Measurements from ENCODE around the gene ANGPTL2.
A peak's percentile ranks its signal among the peaks of the same experiment; 100 is the strongest.

Gene ANGPTL2

DNA sequence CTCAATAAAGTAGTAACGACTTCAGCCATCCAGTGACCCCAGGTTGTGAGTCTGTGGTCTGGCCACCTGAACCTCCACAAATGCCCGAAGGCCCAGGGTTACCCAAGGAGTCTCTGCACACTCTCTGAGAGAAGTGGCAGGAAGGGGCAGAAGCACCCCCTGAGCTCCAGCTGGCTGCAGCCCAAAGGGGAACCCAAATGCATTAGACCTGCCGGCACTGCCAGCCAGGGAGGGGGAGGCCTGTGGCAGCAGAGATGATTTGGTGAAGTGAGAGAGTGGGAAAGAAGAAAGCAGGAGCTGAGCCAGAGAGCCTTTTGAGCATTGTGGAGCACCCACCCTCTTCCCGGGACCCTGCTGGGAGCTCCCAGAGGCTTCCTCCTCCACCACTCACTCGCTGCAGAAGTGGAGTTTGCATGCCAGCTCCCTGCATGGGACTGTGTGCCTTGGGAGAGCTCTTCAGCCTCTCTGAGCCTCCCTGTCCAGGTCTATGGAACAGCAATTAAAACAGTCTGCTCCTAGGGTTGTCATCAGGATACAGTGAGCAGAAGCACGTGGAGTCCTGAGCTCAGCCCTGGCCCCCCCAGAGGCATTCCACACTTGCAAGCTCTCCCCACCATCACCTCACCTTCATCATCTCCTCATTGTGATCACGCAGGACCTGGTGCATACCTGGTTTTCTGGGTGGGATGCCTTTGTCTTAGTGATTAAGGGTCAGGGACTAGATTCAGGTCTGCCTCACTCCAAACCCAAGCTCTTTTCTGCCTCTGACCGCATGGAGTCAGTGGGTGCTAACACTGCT is 13.8 kb upstream of the ANGPTL2 start:
- peak; percentile 81 for DNase-seq

DNA sequence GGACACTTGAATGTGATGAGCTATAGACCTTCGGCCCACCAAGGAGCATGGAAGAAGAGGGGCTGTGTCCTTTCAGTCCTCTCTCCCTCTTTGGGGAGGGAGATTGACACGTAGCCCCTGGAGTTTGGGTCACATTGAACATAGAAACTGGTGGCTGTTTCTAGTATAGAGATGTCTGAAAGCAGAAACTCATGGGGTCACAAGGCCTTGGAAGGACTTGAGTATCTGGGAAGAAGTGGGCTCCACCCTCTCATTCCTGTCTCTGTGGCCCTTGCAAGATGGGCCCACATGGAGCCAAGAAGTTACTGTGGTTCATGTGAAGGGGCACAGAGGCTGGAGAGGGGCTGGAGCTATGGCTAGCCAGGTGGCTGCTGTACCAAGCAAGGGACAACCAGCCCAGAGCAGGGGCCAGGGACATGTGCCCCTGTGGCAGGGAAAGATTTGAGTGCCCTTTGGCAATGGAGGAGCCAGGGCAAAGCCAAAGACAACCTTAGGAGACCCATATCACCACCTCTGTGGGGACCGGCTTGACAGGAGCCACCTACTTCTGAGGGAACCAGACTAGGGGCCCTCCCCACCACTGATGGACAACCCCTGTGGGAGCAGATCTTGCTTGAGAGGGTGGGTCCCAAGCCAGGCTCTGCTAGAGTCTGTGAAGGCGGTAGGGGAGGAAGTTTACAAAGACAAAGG is 12.8 kb upstream of the ANGPTL2 start:
- no peak for DNase-seq

DNA sequence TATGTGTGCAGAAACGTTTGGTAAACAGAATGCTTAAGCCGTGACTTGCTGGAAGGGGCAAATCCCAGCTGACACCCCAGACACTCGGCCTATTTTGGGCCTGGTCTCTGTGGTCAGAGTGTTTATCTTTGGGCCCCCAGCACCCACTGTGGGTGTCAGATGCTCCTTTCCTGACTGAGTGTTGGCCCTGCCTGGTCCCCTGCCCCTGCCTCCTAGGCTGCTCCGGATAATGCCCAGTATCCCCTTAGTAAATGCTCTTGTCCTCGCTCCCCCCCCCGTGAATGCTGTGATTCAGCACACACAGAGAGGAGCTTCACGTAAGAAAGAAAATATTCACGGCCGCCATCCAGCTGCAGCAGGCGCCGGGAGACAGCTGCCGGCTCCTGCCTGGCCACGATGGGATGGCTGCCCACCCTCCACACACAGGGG is 11.3 kb upstream of the ANGPTL2 start:
- DNase-seq, result peak; percentile 82

DNA sequence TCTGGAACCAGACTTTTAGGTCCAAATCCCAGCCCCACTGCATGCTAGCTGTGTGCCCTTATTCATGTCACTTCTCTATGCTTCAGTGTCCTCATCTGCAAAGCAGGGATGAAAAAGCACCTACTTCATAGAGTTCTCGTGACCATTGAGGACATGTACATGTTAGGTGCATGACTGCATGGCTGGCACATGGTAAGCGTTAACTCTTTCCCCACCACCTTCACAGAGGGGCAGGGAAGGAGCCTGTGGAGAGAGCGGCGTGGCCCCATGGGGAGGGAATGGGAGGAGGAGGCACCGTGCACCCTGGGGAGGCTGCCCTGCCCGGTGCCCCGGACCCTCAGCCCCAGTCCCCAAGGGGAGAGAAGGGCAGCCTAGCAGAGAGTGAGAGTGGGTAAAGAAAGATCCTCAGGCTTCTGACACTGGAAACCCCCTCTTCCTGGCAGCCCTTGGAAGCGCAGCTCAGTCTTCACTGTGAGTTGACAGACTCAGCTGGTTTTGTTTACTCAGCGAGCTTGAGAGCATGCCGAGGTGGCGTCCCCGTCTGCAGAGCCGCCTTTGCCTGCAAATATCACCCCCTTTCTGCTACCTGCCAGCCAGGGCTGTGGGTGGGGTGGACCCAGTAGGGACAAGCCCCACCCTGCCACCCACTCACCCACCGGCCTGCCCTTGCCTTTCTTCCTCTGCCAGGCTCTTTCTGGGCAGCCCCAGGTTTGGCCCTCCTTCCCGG is 10.6 kb upstream of the ANGPTL2 start:
- peak; percentile 98 for DNase-seq

DNA sequence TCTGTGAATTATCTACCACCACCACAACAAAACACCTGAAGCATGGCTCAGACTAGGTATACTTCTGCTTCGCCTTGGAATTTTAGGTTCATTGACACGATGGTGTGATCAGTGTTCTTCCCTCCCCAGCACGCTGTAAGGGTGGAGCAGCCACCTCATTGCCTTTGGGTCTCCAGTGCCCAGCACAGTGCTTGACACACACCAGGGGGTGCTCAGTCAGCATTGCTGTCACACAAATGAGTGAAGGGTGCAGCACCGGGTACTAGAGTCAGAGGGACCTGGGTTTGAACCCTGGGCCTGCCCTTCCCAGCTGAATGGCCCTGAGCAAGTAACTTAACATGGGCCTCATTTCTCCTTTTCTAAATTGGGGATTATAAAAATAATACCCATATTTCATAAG is 9.9 kb upstream of the ANGPTL2 start:
- DNase-seq, result peak; percentile 39

DNA sequence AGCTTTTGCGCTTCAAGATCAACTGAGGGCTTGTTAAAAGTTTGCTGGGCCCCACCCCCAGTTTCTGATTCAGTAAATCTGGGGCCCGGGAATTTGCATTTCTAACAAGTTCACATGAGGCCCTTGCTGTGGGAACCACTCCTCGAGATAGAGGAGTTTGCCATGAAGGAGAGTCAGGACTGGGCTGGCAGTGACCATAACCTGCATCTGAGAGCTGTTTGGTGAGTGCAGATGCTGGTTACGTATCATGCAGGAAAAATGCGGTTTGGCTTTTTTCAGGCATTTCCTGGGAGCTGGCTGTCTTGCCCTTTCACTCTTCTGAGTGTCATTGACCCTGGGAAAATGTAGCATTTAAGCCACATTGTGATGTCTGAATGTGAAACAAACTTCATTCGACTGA is 9.4 kb upstream of the ANGPTL2 start:
- DNase-seq, result peak; percentile 53

DNA sequence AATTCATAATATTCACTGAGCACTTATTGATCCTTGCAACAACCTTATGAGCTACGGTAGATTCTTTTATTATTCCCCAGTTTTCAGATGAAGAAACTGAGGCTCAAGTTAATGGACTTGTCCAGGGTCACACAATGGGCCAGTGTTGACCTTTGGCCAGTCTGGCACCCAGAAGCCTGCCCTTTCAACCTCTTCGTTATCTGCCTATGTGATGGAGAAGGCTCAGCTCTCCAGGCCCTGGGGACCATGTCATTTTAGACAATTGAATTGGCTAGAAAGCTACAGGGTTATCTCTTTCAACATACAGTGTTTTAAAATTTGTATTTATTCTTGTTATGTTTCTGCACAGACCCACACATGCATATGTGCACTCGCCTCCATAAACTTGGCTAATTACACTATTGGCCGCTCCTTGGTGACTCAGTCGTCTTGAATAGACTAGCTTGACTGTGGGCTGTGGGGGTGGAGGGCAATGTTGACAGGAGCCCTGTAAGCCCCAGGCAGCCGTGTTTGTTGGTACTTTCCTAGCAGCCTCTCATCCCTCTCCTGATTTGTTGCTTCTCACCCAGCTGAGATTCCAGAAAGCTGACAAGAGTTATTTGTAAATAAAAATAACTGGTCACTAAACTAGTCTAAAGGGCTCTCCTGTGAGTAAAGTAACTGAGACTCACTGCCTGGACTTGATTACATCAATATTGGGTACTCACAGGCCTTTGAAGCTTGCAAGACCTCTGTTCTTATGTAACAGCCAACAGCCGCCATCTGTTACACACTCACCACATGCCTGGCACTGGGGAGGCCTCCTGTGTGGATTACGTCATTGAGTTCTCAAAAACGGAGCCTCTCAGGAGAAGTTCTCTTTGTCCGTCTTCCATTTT is 8.5 kb upstream of the ANGPTL2 start:
- peak; percentile 98 for DNase-seq

DNA sequence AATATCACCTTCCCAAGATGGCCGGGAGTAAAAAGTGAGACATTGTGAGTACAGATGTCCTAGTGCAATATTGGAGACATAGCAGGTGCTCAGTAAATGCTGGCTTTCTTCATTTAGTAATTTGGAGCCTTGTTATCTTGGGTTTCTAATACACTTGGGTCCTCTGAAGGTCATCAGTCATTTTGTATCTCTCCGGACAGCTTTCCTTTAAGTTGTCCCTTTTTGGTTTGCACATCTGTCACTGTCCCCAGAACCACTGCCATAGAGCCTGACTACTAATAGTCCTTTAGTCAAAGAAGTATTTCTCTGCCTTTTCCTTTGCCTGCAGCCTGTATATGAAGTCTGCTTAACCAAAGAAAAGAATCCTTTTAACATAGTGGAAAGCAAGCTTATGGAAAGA is 7.8 kb upstream of the ANGPTL2 start:
- DNase-seq, result peak; percentile 23

DNA sequence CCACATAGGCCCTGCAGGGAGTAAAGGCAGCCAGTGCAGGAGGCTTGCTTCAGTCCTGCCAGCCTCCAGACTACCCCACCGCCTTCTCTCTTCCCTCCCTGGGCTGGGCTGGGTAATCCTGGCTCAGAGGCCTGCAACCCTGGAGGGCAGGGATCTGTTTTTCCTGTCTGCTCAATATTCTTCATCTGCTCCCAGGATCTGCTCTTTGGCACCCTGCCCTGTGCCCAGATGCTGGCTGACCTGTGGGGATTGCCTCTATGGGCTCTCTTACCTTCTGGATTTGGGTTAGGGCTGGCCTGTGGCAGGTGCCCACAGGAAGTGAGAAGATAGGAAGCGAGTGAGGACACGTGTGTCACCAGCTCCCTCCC is 7.3 kb upstream of the ANGPTL2 start:
- peak; percentile 67 for DNase-seq

DNA sequence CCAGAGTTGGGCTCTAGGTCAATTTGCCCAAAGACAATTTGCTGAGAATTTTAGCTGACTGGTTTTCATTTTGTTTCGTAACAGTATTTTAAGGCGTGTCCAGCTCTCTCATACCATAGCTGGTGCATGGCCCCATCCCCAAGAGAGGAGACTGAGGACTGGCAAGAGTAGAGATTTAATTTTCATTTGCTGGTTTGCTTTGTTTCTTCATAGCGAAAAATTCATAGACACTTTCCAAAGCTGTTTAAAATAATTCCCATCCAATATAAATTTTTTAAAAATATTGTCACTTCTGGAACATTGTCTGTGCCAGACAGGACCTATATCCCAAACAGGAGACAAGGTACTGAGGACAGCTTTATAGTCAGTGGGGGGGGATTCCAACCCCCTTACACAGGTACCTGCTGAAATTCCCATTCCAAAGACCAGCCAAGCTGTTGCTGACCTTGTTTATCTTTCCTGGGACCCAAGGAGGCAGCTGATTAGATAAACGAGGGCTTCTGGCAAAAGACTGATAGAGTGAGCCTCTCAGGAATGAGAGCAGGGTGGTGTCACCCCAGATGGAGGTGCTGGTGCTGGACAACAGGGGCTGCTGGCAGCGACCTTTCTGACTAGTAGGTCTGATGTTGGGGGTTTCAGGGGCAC is 6.8 kb upstream of the ANGPTL2 start:
- DNase-seq, result no peak

DNA sequence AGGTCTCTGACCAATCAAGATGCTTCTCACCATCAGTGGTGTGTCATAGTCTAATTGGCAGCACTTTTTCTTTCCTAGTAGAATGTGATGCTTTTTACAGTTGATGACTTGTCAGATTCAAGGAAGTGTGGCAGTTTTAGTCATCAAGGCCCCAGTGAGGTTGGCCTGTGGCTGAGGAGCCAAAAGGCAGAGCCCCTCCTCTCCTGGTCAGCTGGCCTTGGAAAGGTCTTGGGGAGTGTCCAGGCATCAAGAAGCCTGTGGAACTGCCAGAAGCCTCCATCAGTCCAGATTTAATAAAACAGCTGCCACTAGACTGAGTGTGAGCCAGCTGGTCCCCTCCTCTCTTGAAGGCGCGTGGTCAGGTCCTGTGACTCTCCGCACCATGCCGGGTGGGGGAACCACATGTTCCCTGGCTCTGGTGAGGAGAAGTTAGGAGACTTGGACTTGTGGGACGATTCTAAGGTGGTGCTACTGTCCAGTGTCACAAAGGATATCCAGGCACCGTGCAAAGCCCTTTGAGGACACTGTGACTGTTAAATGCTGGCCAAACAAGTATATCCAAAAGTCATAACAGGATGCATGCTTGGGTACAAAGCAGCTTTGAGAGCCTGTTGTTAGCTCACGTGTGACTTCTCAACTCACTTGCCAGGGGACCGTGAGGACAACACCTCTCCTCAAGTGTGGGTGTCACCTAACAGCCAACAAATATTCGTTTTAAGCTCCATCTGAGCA is 6.1 kb upstream of the ANGPTL2 start:
- no peak for DNase-seq

DNA sequence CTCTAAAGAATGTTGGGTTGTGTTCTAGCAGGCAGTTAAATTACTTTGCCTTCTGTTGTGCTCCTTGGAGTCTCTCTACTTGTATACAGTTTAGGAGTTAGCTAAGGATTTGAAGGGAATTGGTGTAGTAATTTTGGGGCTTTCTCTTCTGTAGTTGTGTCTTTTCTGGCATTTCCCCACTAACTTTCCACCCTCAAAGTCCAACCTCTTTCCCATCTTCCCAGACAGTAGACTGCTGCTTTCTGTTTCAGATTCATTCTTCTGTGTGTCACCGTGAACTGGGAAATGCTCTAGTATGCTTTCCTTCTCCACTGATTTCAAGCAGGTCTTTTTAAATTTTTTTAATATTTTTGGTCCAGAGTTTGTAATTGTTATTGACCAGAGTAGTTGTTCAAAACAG is 4.5 kb upstream of the ANGPTL2 start:
- DNase-seq, result no peak

DNA sequence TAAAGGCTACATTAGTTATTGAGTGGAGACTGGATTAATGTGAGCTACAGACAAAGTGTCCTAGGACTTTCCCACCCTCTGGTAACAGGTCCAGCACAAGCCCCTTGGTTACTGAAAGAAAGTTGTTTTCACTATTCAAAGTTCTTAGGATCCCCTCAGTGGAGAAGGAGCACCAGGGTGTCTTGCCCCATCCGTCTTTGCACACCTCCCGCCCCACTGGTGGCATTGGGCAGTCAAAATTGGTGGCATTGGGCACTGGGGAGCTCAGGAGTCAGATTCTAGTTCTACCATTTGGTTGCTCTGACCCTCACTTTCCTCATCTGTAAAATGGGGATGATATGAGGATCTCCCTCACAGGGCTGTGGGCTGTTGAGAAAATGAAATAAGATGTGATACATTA is 2.4 kb upstream of the ANGPTL2 start:
- no peak for DNase-seq

DNA sequence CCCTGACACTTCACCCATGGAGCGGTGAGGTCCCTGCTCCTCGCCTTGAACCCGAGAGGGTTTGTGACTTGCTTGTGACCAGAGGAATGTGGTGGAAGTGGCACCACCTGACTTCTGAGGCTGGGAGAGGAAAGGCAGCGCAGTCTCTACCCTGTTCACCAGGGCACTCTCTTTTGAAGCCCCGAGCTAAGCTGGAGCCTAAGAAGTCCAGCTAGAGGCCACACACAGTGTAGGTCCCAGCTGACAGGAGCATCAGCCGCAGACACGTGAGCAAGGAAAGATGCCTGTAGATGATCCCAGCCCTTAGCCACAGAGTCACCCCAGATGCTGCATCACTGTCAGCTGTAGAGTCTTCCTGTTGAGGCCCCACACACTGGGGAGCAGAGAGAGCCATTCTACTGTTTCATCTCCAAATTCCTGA is 1.7 kb upstream of the ANGPTL2 start:
- no peak for DNase-seq

DNA sequence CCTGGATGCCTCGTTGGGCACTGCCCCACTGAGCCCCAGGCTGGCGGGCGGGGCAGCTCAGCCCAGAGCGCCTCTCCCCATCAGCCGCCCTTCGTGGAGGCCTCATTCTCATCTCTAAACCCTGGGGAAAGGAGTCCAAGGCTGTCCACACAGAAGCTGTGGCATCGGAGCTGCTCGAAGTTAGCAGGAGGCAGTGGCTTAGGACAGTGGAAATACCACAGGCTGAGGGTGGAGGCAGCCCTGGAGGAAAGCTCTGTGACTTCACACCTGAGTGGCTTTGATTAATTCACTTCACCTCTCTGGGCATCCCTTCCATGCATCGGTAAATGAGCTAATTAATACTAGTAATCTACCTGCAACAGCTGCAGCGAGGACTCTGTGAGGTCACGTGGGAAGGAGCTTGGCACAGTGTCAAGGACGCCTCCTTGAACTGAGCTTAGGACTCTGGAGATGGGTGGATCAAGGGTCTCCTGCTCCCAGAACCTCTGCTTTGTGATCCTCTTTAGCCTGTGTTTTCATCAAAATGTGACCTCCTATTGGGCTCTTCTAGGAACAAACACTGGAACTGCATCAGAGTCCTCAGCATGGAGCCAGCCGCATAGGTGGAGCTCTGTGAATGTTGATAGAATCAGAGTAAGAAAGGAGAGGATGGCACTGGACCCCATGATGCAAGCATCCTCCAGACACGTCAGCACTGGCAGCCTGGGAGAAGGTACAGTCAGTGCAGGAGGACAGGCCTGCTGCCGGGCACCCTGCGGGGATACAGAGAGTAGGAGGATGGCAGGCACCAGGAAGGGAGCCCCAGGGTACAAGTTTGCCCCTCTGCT is 842 bp upstream of the ANGPTL2 start:
- peak; percentile 98 for DNase-seq

DNA sequence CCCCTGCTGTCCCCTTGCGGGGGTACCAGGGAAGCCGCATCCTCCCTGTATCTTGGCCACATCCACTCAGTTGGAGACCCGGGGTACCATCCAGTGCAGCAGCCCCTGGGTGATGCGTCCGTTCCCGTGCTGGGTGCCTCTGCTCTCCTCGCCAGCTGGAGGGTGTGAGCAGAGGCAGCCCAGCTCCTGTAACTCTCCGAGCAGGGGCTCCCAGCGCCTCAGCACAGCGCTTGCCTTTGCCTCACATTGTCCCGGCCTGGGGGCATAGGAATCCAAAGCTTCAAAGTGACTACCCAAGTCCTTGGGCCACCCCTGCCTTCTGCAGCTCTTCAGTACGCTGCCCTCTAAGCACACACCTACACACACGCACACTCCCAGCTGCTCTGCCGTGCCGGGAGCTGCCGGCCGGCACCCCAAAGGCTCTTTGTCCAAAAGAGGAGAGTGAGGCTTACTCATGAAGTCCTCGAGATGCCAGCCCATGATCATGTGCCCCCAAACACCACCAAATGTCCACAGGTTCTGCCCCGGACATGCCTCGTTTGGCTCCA is 733 bp downstream of the ANGPTL2 start:
- DNase-seq, result peak; percentile 40

DNA sequence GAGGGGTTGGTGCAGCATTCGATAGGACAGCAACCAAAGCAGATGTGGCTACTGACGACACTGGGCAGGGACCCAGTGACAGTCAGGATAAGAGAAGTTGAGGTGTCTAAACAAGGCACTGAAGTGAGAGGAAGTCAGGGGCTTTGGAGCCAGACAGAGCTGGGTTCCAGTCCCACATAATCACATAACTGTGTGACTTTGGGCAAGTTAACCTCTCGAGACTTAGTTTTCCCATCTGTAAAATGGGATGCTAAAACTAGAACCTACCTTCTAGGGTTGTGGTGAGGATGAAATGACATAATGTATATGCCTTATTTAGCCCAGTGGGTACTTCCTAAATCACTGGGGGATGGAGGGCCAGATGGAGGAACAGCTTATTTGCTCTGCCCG is 3.1 kb downstream of the ANGPTL2 start:
- no peak for DNase-seq

DNA sequence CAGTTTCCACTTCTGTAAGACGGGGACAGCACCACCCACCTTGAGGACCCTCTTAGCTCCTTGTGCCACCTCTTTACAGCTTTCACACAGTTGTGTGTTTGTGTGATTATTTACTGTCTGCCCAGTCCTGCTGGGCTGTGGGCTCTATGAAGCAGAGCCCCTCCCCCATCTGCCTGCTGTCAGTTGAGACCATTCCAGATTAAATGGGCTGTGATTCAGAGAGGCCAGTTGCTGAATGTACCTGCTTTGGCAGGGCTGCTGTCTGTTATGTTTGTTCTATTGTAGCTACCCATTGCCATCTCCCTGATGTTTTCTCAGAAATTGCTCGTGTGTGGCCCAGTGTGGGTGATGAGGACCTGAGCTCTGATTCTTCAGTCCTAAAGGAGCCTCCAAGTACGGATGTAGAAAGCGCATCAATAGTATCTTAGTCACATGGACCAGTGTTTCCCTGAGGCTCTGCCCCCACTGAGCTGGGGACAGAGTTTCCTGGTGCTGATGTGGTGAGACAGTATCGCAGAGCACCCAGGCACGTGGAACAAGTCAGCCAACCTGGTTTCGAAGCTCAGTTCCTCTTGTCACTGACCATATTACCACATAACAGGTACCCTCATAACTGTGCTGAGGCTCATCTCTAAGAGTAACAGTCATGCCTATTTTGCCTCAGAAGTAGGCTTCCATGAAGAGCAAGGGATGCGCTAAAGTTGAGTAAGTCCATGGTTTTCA is 3.7 kb downstream of the ANGPTL2 start:
- peak; percentile 78 for DNase-seq

DNA sequence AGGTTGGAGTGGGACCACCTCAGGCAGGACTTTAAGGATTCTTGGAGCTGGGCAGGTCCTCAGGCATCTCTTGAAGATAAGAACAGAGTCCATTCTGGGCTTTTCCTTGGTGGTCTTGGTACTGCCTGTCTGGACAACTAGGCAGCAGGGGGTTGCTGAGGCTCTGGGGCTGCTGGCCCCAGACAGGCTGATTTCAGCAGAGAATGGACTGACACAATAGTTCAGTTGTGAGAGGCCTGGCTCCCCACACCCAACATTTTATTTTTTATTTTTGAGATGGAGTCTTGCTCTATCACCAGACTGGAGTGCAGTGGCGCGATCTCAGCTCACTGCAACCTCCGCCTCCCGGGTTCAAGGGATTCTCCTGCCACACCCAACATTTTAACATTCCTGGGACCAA is 4.6 kb downstream of the ANGPTL2 start:
- no peak for DNase-seq

DNA sequence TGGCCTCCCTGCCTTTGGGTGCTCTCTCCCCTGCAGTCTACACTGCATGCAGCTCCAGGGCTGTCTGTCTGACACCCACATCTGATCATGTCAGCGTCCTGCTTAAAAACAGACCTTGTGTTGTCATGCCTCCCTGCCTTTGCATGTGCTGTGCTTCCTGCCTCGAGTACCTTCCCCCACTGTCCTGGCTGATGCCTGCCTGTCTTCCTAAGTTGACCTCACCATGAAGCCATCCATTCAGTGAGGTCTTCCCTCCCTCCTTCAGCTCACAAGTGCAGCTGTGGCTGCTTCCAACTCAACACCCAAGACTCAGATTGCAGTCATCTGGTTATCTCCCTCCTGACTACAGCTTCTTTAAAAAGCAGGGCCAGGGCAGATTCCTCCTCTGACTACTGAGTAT is 5.5 kb downstream of the ANGPTL2 start:
- no peak for DNase-seq

Data from NCI-H69 (cell line).